GM18870 (cell line): ENCODE results near the gene ZNF628.

Experiments
- ATAC-seq: cut with Tn5 transposase; IDR thresholded peaks from one replicate; pipeline ENCODE4 v1.9.1; 2021; ENCODE audit warnings: moderate library complexity; ENCODE audit not compliant: unreplicated experiment

The ZNF628 gene

DNA sequence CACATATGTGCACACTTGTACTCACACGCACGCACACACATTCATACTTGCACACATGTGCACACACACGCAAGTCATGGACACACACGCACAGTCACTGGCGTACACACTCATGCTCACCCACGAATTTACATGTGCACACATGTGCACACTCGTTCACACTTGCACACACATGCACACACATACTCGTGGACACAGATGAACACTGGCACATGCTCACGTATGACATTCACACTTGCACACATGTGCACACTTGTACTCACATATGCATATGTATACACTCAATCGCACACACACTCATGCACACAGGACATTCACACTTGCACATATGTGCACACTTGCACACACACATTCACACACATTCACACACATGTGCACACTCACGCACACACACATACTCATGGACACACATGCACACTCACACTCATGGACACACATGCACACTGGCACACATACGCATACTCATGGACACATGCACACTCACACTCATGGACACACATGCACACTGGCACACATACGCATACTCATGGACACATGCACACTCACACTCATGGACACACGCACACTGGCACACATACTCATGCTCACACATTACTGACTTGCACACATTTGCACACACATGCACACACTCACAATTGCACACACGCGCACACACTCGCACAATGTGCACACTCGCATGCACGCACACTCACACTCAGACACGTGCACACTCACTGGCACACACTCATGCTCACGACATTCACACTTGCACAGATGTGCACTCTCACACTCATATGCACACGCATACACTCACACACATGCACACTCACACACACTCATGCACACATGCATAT is 51.0 kb downstream of the ZNF628 start:
- ATAC-seq: no peak

- no peak for ATAC-seq
These were observed 51.8 kb downstream of the ZNF628 start for GRCh38 chr19:55528030-55528803.

DNA sequence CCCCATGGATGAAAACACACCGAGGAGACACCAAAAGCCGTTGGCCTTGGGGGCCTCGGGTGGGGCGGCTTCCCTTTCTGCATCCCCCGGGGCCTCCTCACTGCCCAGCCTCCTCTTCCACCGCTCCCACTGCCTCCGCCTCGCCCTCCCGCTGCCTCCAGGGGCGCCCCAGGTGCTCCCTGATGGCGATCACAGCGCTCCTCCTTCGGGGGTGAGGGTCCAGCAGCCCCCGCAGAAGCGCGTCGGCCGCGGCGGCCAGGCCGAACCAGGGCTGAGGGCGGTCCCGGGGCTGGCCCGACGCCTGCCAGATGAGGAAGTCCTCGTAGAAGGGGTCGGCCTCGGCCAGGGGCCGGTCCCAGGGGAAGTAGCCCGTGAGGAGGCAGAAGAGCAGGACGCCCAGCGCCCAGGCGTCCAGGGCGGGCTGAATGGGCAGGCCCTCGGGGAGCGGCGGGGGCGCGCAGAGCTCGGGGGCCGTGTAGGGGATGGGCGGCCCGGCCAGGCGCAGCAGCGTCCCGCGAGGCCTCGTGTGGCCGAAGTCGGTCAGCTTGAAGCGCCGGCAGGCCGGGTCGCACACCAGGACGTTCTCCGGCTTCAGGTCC is 53.3 kb downstream of the ZNF628 start:
- ATAC-seq: no peak

- ATAC-seq: no peak
These were observed 54.6 kb downstream of the ZNF628 start for GRCh38 chr19:55530996-55531395.
